CD14-positive monocyte (primary cell): ENCODE data around the gene DOCK4. TPM values are rescaled to one million over a fixed set of nuclear protein-coding genes. Genes with fewer than 3 reads are reported as not detected.
A peak's percentile ranks its signal among the peaks of the same experiment; 100 is the strongest.

Experiments used
- DNase-seq, 3 donors: peaks; one replicate each; pipeline ENCODE4 v3.0.0-alpha.2; 2011 to 2022
- H2AFZ ChIP-seq: 2 replicates; pipeline ENCODE4 v1.6.0; 2012; ENCODE audit warnings: mild to moderate bottlenecking, low read depth, low read length, inconsistent platforms; ENCODE audit not compliant: insufficient read depth, poor library complexity, severe bottlenecking
- H3K27ac ChIP-seq, 2 donors: 1 replicate in 1 of 2; 2 replicates in 1 of 2; pipeline ENCODE4 v1.5.1; 2012 to 2013; ENCODE audit warnings: low read length in 2 of 2, control low read depth in 1 of 2, inconsistent platforms in 1 of 2, low read depth in 1 of 2, mild to moderate bottlenecking in 1 of 2
- H3K27me3 ChIP-seq, 2 donors: one replicate each; pipeline versions ENCODE4 v1.6.0 to v1.6.1; 2011 to 2013; ENCODE audit warnings: low read length in 2 of 2; ENCODE audit not compliant: control insufficient read depth in 2 of 2, insufficient read depth in 2 of 2
- H3K36me3 ChIP-seq, 2 donors: replicated peaks in 1 of 2; 1 replicate in 1 of 2; 2 replicates in 1 of 2; pipeline versions ENCODE4 v1.5.1 to v1.6.1; 2012 to 2013; ENCODE audit warnings: low read length in 2 of 2, control low read depth in 1 of 2, inconsistent platforms in 1 of 2, mild to moderate bottlenecking in 1 of 2; ENCODE audit not compliant: insufficient read depth in 2 of 2, control insufficient read depth in 1 of 2
- H3K4me1 ChIP-seq, 2 donors: 1 replicate in 1 of 2; 2 replicates in 1 of 2; pipeline versions ENCODE4 v1.5.1 to v1.6.1; 2012 to 2013; ENCODE audit warnings: low read length in 2 of 2, control low read depth in 1 of 2, inconsistent platforms in 1 of 2, mild to moderate bottlenecking in 1 of 2, moderate library complexity in 1 of 2; ENCODE audit not compliant: insufficient read depth in 2 of 2, control insufficient read depth in 1 of 2
- H3K4me2 ChIP-seq: replicated peaks from 2 replicates; pipeline ENCODE3; 2012; ENCODE audit warnings: low read length, moderate library complexity, mild to moderate bottlenecking; ENCODE audit not compliant: poor library complexity, severe bottlenecking; ENCODE audit errors: extremely low read depth
- H3K4me3 ChIP-seq, 3 experiments: fragments of 200-600 bp in 1 of 3; sonication (generic) in 1 of 3; replicated peaks in 1 of 3; 1 replicate in 2 of 3; 2 replicates in 1 of 3; pipeline ENCODE4 v1.5.1; 2011 to 2013; ENCODE audit warnings: low read length in 3 of 3, mild to moderate bottlenecking in 3 of 3, control low read depth in 2 of 3, low read depth in 2 of 3, inconsistent platforms in 1 of 3, moderate library complexity in 1 of 3
- H3K79me2 ChIP-seq: 2 replicates; pipeline ENCODE4 v1.6.0; 2012; ENCODE audit warnings: mild to moderate bottlenecking, control low read depth, inconsistent platforms, low read length, moderate library complexity; ENCODE audit not compliant: insufficient read depth
- H3K9ac ChIP-seq: 2 replicates; pipeline ENCODE4 v1.6.0; 2017; ENCODE audit warnings: low read length, mild to moderate bottlenecking; ENCODE audit not compliant: insufficient read depth, poor library complexity, severe bottlenecking
- H3K9me3 ChIP-seq, 2 donors: replicated peaks in 1 of 2; 1 replicate in 1 of 2; 2 replicates in 1 of 2; pipeline versions ENCODE4 v1.5.1 to v1.6.1; 2012 to 2013; ENCODE audit warnings: low read length in 2 of 2, control low read depth in 1 of 2; ENCODE audit not compliant: control insufficient read depth in 1 of 2, insufficient read depth in 1 of 2
- H4K20me1 ChIP-seq: 2 replicates; pipeline ENCODE4 v1.6.0; 2012; ENCODE audit warnings: mild to moderate bottlenecking, low read length, control low read depth, moderate library complexity; ENCODE audit not compliant: insufficient read depth
- H3K27ac Mint-ChIP-seq, 7 donors: one replicate each; pipeline ENCODE4 v1.8.0; 2020; ENCODE audit warnings: mild to moderate bottlenecking in 7 of 7, mixed read lengths in 7 of 7, moderate library complexity in 6 of 7, inconsistent platforms in 2 of 7
- H3K27me3 Mint-ChIP-seq, 3 donors: one replicate each; pipeline ENCODE4 v1.8.0; 2021 to 2022; ENCODE audit warnings: low read depth in 3 of 3, mild to moderate bottlenecking in 3 of 3, mixed read lengths in 3 of 3, moderate library complexity in 3 of 3, inconsistent platforms in 1 of 3
- H3K36me3 Mint-ChIP-seq, 2 donors: one replicate each; pipeline ENCODE4 v1.8.0; 2020; ENCODE audit warnings: mixed read lengths in 2 of 2, inconsistent platforms in 1 of 2, mild to moderate bottlenecking in 1 of 2
- H3K4me1 Mint-ChIP-seq: one replicate; pipeline ENCODE4 v1.8.0; 2020; ENCODE audit warnings: mild to moderate bottlenecking, mixed read lengths
- H3K4me3 Mint-ChIP-seq, 2 donors: one replicate each; pipeline ENCODE4 v1.8.0; 2020; ENCODE audit warnings: mild to moderate bottlenecking in 2 of 2, mixed read lengths in 2 of 2, moderate library complexity in 1 of 2
- H3K9me3 Mint-ChIP-seq, 7 donors: one replicate each; pipeline ENCODE4 v1.8.0; 2020 to 2022; ENCODE audit warnings: mixed read lengths in 7 of 7, mild to moderate bottlenecking in 6 of 7, moderate library complexity in 6 of 7, inconsistent platforms in 2 of 7
- WGBS: methylation state at CpG from one replicate; pipeline ENCODE4 v1.1.5; 2013; ENCODE audit warnings: missing lambda C conversion rate; ENCODE audit not compliant: insufficient coverage; 5-methylcytosine and 5-hydroxymethylcytosine counted together
- intact Hi-C, 2 donors: fragments of 100-400 bp; cut with micrococcal nuclease; formaldehyde crosslinking; loops; one replicate each; pipeline versions ENCODE4 v1.15.0 to v1.15.1; 2023
- polyA plus RNA-seq, 3 donors: library from polyadenylated mRNA; depleted of rRNA in 1 of 3; unstranded in 2 of 3; stranded (reverse) in 1 of 3; fragments of 300-500 nt in 2 of 3; fragments of >200 nt in 1 of 3; fragmentation: Illumina TruSeq in 2 of 3; gene quantifications; 1 replicate in 2 of 3; 2 replicates in 1 of 3; pipeline ENCODE4 v1.2.3, GENCODE V29; 2012 to 2021
- TF ChIP-seq, protein P1 (sequence below): fragments of 200-600 bp; IDR thresholded peaks from one replicate; pipeline ENCODE4 v1.8.0; 2022; ENCODE audit warnings: antibody characterized with exemption, mild to moderate bottlenecking

The DOCK4 gene
- polyA plus RNA-seq, 3 donors = 1.3 to 5.0 (median 2.7) TPM

DNA sequence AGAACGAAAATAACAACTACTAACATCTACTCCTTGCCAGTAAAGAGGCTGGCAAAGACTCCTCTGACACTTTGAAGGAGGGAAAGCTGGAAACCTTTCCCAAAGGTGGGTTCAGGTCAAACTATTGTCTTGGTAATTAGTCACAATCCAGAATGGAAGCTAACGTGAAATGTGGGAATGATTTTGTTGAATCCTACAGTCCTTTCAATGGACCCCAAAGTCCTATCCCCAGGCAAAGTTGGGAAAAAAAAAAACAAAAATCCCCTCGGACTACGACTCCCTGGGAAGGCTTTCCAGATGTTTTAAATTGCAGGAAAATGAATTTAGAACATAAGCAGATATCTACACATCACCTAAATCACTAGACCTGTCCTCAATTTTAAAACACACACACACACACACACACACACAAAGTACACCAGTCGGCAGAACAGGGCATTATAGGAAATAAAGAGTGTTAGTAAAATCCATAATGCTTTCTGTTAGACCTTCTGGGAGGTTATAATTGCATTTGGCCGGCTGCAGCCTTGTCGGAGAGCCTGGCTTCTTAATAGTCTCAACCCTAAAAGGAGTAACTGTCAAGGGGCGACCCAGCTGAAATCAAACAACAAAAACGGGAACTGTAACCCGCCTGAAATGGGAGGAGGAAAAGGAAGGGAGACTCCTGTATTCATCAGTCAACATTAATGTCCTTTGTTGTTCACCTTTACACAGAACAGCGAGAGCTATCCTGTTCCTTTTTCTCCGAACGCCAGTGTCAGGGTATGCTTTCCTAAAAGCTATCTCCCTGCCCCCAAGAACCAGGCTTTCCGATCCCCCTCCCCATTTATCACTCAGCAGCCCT is 1.5 kb downstream of the DOCK4 start:
- peaks cover 23 to 28% of the 10 kb centered on the region in 2 donors for H3K4me1 ChIP-seq

GRCh38 chr7:112203365-112203739 is 2.8 kb downstream of the DOCK4 start:
- intact Hi-C loops = loop anchor here (10.0 kb wide), 2 partner anchors 219 to 251 kb away; partner anchors contain the start of gene IFRD1 (in 1 of the 2)
- DNase-seq = no peak
- Mint-ChIP-seq H3K27ac (no peak overlapping the region), H3K9me3 (peaks cover 0 to 6% (median 0%) of the 10 kb centered on the region in 7 donors), H3K4me1 (peaks cover 39% of the 10 kb centered on the region), H3K36me3 (peaks cover 0 to 9% of the 10 kb centered on the region in 2 donors), H3K27me3 (peaks cover 18 to 28% (median 24%) of the 10 kb centered on the region in 3 donors), H3K4me3 (peak overlapping the region; percentile 98 to 100)
- no peak overlapping the region for H3K9ac ChIP-seq
- peaks cover 13% of the 10 kb centered on the region for H4K20me1 ChIP-seq
- H3K4me3 ChIP-seq = no peak overlapping the region
- no peaks in the 10 kb centered on the region for H3K9me3 ChIP-seq
- peaks cover 23 to 31% of the 10 kb centered on the region in 2 donors for H3K4me1 ChIP-seq
- peaks cover 22 to 29% of the 10 kb centered on the region in 2 donors for H3K27me3 ChIP-seq
- H2AFZ ChIP-seq = no peak overlapping the region
- no CpG with 5 or more reads among the region's 4 CpGs for WGBS
- peaks cover 18% of the 10 kb centered on the region for H3K79me2 ChIP-seq
- no peak overlapping the region for H3K27ac ChIP-seq
- TF ChIP-seq, protein P1, sequence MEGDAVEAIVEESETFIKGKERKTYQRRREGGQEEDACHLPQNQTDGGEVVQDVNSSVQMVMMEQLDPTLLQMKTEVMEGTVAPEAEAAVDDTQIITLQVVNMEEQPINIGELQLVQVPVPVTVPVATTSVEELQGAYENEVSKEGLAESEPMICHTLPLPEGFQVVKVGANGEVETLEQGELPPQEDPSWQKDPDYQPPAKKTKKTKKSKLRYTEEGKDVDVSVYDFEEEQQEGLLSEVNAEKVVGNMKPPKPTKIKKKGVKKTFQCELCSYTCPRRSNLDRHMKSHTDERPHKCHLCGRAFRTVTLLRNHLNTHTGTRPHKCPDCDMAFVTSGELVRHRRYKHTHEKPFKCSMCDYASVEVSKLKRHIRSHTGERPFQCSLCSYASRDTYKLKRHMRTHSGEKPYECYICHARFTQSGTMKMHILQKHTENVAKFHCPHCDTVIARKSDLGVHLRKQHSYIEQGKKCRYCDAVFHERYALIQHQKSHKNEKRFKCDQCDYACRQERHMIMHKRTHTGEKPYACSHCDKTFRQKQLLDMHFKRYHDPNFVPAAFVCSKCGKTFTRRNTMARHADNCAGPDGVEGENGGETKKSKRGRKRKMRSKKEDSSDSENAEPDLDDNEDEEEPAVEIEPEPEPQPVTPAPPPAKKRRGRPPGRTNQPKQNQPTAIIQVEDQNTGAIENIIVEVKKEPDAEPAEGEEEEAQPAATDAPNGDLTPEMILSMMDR = no peak
- no peak overlapping the region for H3K4me2 ChIP-seq
- H3K36me3 ChIP-seq = no peaks in the 10 kb centered on the region

More for the DNA sequence above, 1.5 kb downstream of the DOCK4 start:
- Histone ChIP-seq H3K4me2 (peak overlapping the region; percentile 91), H3K27me3 (peaks cover 22 to 29% of the 10 kb centered on the region in 2 donors), H3K27ac (peak overlapping the region in 1 of 2 donors; percentile 69), H3K9me3 (no peaks in the 10 kb centered on the region), H3K36me3 (no peaks in the 10 kb centered on the region), H3K4me3 (peak overlapping the region; percentile 81 to 98 (median 94)), H3K9ac (peak overlapping the region; percentile 75), H3K79me2 (peaks cover 25% of the 10 kb centered on the region), H4K20me1 (peaks cover 13% of the 10 kb centered on the region), H2AFZ (peak overlapping the region; percentile 85)
- H3K27ac Mint-ChIP-seq = peak overlapping the region; percentile 50 to 91 (median 84)
- H3K36me3 Mint-ChIP-seq = peaks cover 0 to 9% of the 10 kb centered on the region in 2 donors
- WGBS = 0% methylated on average over 1 of the region's 14 CpGs
- H3K27me3 Mint-ChIP-seq = peaks cover 18 to 28% (median 24%) of the 10 kb centered on the region in 3 donors
- peaks cover 0 to 6% (median 0%) of the 10 kb centered on the region in 7 donors for H3K9me3 Mint-ChIP-seq
- peak in 2 of 3 donors; percentile 55 for DNase-seq
- peaks cover 34% of the 10 kb centered on the region for H3K4me1 Mint-ChIP-seq
- intact Hi-C loops = loop anchor here (5.0 to 10.0 kb wide), 5 partner anchors 122 to 250 kb away; partner anchors contain the start of gene IFRD1 (in 2 of the 2)
- TF ChIP-seq, protein P1 = no peak
- H3K4me3 Mint-ChIP-seq = peak overlapping the region; percentile 98 to 100
